ENCODE data around the gene ITPR2. TPM values are rescaled to one million over a fixed set of nuclear protein-coding genes. Genes with fewer than 3 reads are reported as not detected.

The ITPR2 gene
- total RNA-seq, 1 experiment from 2014 or later: 14.3 TPM

GRCh38 chr12:26564391-26564790, 268.6 kb downstream of the ITPR2 start:
- POLR2A ChIA-PET: interaction anchor here (0.9 kb wide), 1 partner anchor 29 kb away, joined by 3 read pairs; no protein-coding TSS in a partner anchor
- CTCF ChIA-PET: no interaction called here
- TF ChIP-seq, protein P1, sequence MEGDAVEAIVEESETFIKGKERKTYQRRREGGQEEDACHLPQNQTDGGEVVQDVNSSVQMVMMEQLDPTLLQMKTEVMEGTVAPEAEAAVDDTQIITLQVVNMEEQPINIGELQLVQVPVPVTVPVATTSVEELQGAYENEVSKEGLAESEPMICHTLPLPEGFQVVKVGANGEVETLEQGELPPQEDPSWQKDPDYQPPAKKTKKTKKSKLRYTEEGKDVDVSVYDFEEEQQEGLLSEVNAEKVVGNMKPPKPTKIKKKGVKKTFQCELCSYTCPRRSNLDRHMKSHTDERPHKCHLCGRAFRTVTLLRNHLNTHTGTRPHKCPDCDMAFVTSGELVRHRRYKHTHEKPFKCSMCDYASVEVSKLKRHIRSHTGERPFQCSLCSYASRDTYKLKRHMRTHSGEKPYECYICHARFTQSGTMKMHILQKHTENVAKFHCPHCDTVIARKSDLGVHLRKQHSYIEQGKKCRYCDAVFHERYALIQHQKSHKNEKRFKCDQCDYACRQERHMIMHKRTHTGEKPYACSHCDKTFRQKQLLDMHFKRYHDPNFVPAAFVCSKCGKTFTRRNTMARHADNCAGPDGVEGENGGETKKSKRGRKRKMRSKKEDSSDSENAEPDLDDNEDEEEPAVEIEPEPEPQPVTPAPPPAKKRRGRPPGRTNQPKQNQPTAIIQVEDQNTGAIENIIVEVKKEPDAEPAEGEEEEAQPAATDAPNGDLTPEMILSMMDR (IDR thresholded peaks at IDR 0.05; ENCODE audit: unreplicated experiment): no peak
- no TSS peak for BruUV-seq (replicated peaks)
- DNase-seq (ENCODE audit: unreplicated experiment): no peak
- Mint-ChIP-seq H3K9me3 (ENCODE audit: unreplicated experiment) (no peaks in the 10 kb centered on the region), H3K27me3 (ENCODE audit: insufficient read depth, unreplicated experiment) (peaks cover 12% of the 10 kb centered on the region), H3K27ac (ENCODE audit: low read depth, unreplicated experiment) (no peak overlapping the region), H3K4me3 (ENCODE audit: unreplicated experiment) (no peak overlapping the region), H3K4me1 (ENCODE audit: insufficient read depth, unreplicated experiment) (no peaks in the 10 kb centered on the region), H3K36me3 (ENCODE audit: insufficient read depth, unreplicated experiment) (no peaks in the 10 kb centered on the region)
- intact Hi-C loops (cut with micrococcal nuclease): no loop called here

DNA sequence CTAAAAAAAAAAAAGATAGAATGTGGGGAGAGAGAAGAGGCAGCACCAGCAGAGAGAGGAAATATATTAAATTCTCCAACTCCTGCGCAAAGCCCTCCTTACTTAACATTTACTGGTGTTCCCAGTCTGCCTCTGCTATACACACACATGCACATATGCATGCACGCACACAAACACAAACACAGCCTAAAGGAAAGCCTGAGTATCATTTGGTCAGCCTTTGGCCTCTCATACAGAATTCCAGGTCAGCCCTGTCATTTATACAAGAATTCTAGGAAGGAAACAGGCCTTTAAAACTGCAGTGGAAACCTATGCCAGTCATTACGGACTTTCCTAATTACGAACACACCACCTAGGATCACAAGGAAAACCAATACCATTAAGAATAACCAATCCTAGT, 269.4 kb downstream of the ITPR2 start:
- TF ChIP-seq, protein P1 (IDR thresholded peaks at IDR 0.05; ENCODE audit: unreplicated experiment): no peak
- DNase-seq (ENCODE audit: unreplicated experiment): no peak
- intact Hi-C loops (cut with micrococcal nuclease): no loop called here
- Mint-ChIP-seq H3K4me1 (ENCODE audit: insufficient read depth, unreplicated experiment) (no peaks in the 10 kb centered on the region), H3K4me3 (ENCODE audit: unreplicated experiment) (no peak overlapping the region), H3K27ac (ENCODE audit: low read depth, unreplicated experiment) (no peak overlapping the region), H3K27me3 (ENCODE audit: insufficient read depth, unreplicated experiment) (peaks cover 12% of the 10 kb centered on the region), H3K36me3 (ENCODE audit: insufficient read depth, unreplicated experiment) (no peaks in the 10 kb centered on the region), H3K9me3 (ENCODE audit: unreplicated experiment) (no peaks in the 10 kb centered on the region)
- no TSS peak for BruUV-seq (replicated peaks)
- POLR2A ChIA-PET: no interaction called here
- CTCF ChIA-PET: interaction anchor here (0.8 to 0.9 kb wide), 2 partner anchors 19 to 121 kb away, joined by 3 read pairs; no protein-coding TSS in a partner anchor

GRCh38 chr12:26557326-26557725, 275.7 kb downstream of the ITPR2 start:
- H3K36me3 Mint-ChIP-seq (ENCODE audit: insufficient read depth, unreplicated experiment): no peaks in the 10 kb centered on the region
- H3K27me3 Mint-ChIP-seq (ENCODE audit: insufficient read depth, unreplicated experiment): no peaks in the 10 kb centered on the region
- H3K4me3 Mint-ChIP-seq (ENCODE audit: unreplicated experiment): no peak overlapping the region
- BruUV-seq (replicated peaks): no TSS peak
- intact Hi-C loops (cut with micrococcal nuclease): no loop called here
- DNase-seq (ENCODE audit: unreplicated experiment): no peak
- H3K4me1 Mint-ChIP-seq (ENCODE audit: insufficient read depth, unreplicated experiment): no peaks in the 10 kb centered on the region
- H3K9me3 Mint-ChIP-seq (ENCODE audit: unreplicated experiment): no peaks in the 10 kb centered on the region
- TF ChIP-seq, protein P1 (IDR thresholded peaks at IDR 0.05; ENCODE audit: unreplicated experiment): no peak
- H3K27ac Mint-ChIP-seq (ENCODE audit: low read depth, unreplicated experiment): no peak overlapping the region
- ChIA-PET POLR2A (interaction anchor here (1.3 kb wide), 1 partner anchor 13 kb away, joined by 6 read pairs; no protein-coding TSS in a partner anchor), CTCF (interaction anchor here (0.7 kb wide), 1 partner anchor 119 kb away, joined by 3 read pairs; no protein-coding TSS in a partner anchor)

DNA sequence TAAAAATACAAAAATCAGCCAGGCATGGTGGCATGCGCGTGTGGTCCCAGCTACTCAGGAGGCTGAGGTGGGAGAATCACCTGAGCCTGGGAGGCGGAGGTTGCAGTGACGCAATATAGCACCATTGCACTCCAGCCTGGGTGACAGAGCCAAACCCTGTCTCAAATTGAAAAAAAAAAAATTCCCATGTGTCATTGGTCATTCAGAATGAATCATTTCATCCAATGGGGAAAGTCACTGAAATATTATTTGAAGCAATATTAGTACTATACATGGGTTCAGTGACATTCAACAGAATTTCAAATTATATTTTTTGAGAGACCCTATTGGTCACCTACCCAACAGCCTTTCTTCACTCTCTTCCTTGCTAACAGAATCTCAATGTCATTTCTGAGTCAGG, 276.1 kb downstream of the ITPR2 start:
- H3K4me1 Mint-ChIP-seq (ENCODE audit: insufficient read depth, unreplicated experiment): no peaks in the 10 kb centered on the region

More for the DNA sequence above, 276.1 kb downstream of the ITPR2 start:
- no TSS peak for BruUV-seq (replicated peaks)
- Mint-ChIP-seq H3K27ac (ENCODE audit: low read depth, unreplicated experiment) (no peak overlapping the region), H3K9me3 (ENCODE audit: unreplicated experiment) (no peaks in the 10 kb centered on the region), H3K27me3 (ENCODE audit: insufficient read depth, unreplicated experiment) (no peaks in the 10 kb centered on the region), H3K4me3 (ENCODE audit: unreplicated experiment) (no peak overlapping the region), H3K36me3 (ENCODE audit: insufficient read depth, unreplicated experiment) (no peaks in the 10 kb centered on the region)
- TF ChIP-seq, protein P1 (IDR thresholded peaks at IDR 0.05; ENCODE audit: unreplicated experiment): no peak
- CTCF ChIA-PET: no interaction called here
- POLR2A ChIA-PET: interaction anchor here (1.3 kb wide), 1 partner anchor 13 kb away, joined by 6 read pairs; no protein-coding TSS in a partner anchor
- no peak for DNase-seq (ENCODE audit: unreplicated experiment)
- intact Hi-C loops (cut with micrococcal nuclease): no loop called here
